NCI-H1930 (cell line): ENCODE results near the gene DDIT3.

Experiments used
- DNase-seq, 2 experiments: peaks; one replicate each; lab custom pipeline; 2025; lab: John Stamatoyannopoulos, UW

DDIT3 gene

GRCh38 chr12:57547288-57548012, 27.1 kb upstream of the DDIT3 start:
- no peak for DNase-seq

DNA sequence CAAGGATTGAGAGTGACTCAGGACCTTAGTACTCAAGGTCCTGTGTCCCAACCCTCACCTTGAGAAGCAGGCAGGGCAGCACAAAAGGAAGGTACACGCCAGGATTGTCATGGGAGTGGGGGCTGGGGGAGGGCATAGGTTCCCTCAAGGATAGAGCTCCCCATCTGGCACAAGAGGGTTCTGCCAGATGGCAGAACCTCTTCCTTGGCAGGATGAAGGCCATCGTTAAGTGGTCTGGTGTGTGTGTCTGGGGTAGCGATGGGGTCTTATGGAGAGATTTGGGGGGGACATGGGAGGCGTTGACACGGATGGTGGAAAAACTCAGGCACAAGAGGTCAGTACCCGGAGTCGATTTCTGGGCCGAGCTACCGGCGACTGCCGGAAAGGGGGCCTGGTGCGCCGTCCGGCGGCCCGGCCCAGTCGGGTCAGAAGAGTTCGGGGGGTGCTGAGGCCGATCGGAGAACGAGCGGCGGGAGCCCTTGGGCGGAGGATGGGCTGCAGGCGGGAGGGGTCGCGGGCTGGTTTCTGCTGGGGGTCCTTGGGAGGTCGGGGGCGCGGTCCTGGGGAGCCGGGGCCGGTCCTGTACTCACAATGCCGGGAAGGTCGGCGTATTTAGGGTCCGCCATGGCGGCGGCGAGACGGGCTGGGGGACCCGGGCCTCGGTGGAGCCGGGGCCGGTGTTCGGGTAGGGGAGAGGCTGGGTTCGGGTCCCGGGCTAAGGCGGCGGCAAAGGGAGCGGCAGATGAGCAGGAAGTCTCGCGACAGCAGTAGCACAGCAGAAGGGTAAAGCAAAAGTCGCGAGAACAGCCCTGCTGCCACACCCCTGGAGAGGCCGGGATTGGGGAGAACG, 26.3 kb upstream of the DDIT3 start, which contains the start of gene DCTN2:
DCTN2 (minus strand) TSS at position 755 of the 850 bp plus-strand sequence; CDS start at position 626, 129 bp downstream.
- DNase-seq: peak; percentile 96

DNA sequence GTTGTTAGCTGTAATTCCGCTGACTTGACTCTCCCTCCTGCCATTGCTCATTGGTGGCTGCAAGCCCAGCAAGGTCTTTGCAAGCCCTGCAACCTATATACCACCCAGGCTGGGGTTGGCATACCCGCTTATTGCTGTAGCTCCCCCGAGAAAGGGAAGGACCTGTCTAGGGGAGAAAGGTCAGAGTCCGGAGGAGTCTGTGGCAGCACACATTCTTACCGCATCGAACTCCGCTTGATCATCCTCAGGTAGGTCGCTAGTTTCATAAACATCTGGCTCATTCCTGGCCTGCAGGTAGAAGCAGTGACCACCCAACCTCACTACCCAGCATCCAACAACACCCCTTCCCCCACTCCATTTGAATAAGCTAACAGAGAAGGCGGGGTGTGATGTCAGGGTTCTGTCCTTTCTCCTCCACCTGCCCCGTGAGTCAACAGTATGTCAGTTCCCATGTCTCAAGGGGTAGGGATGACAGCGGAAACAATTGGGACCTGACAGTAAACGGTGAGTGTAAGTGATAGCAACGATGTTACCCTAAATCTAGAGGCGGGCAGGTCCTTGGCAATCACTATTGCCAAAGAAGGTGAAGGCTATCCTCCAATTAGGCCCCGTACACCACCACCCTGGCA, 25.6 kb upstream of the DDIT3 start:
- DNase-seq: no peak

GRCh38 chr12:57543581-57543980, 23.3 kb upstream of the DDIT3 start:
- DNase-seq: no peak

DNA sequence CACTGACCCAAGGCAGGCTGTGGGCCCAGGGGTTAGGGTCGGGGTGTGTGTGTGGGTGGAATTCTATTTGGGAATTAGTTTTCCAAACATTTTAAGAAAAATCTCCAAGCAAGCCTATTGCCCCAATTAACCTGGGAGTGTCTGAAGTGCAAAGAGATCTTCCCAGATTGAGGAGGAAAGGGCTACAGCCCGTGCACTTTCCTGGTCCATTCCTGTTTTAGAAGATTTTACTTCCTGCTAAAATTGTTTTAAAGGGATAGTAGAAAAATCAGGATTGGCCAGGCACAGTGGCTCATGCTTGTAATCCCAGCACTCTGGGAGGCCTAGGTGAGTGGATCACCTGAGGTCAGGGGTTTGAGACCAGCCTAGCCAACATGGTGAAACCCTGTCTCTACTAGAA, 21.4 kb upstream of the DDIT3 start:
- no peak for DNase-seq

DNA sequence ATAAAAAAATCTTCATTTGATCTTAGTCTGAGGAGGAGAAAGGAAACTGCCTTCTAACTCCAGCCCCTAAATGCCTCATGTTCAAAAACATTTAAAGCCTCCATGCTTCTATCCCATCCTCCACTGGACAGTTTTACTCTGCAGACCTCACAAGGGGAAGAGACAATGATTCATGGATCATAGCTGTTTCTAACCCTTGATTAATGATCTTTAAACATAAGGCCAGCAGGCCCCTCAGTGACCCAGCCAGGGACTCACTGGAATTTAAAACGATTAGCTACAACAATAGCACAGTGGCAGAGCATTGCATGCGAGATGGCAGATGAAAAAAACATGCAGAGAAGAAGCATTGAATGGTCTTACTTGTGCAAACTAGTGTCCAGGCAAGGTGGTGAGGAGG, 20.7 kb upstream of the DDIT3 start:
- DNase-seq: no peak

GRCh38 chr12:57539134-57539768, 18.9 kb upstream of the DDIT3 start:
- no peak for DNase-seq

DNA sequence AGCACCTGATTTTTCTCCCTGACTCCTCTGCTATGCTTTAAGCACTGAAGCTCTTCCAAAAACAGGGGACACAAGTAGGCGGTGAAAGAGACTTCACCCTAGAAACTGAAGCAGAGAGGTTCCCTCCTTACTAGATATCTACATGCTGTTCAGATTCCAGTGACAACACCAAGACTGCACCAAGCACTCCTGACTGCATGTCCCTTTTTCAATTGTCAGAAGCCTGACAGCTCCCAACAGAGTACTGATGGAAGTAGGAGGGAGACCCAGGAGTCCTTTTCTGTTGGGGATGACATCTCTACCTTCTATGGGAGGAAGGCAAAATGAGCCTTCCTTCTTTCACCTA, 16.3 kb upstream of the DDIT3 start:
- DNase-seq: no peak

DNA sequence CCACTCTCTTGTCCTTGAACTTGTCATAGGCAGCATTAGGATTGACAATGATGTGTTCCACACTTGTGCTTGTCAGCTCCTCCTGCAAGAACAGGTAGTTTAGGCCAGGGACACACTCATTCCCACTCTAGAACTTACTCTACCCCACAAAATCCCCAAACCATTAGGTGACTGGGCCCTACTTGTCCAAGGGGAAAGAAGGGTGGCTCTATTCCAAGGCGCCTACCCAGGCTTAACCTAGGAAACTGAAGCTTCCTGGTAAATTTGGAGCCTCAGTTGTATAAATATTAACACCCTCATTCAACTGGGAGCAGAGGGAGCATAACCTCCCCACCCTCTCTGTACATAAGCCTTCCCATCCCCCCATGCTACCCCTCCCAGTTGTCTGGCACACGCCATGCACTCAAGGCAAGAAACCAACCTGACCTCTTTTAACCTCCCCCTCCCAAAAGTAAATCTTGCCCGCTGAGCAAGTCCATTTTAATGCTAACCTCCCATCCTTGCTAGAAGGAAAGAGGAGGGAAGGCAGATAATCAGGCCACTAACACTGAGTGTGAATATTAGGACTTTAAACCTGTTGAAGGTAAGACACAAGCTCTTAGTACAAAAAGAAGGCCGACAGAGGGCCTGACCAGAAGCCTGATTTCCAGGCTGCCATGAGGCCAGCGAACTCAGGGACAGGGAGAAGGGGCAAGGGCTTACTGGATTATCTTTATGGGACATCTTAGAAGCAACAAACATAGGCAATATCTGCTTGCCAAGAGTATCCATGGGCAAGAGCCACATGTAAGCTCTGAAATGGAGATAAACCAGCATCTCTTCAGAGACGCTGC, 15.7 kb upstream of the DDIT3 start:
- DNase-seq: no peak

DNA sequence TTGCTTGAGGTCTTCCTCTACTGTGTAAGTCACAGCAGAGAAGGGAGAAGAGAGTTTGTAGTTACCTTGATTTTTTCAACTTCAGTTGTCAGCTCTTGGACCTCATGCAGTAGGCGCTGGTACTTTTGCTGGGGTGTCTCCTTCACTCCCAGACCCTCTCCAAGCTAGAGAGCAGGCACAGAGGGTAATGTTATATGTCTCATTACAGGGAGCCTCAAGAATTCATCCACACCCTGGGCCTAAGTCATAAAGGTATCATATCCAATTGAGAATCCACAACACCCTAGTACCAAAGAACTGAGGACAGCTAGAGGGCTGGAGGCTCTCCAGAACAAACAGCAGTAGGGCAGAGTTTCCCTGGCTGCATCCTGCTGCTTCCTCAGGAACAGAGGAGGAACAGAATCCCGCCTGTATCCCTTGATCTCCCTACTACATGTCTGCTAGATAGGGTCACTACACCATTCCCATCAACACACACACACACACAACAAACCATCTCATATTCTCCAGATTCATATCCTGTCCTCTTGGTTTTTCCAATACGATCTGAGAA, 14.8 kb upstream of the DDIT3 start:
- no peak for DNase-seq

DNA sequence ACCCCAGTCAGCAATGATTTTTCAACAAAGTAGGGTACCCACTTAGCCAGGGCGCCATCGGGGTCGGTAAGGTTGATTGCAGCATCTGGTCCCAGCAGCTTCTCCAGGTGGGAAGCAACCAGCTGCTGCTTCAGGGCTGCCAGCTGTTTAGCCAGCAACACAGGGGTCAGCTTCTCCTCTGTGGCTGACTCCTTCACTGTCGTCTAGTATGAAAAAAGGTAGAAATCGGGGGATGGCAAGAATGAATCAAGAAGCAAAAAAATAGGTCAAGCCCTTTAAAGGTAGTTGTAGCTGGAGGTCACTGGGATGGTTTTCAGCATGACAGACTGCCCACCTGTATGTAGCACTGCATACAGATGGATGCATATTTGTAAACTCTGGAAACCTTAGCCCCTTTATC, 13.9 kb upstream of the DDIT3 start:
- DNase-seq: no peak

- DNase-seq: no peak
Measured at GRCh38 chr12:57533108-57533507, 12.8 kb upstream of the DDIT3 start.

DNA sequence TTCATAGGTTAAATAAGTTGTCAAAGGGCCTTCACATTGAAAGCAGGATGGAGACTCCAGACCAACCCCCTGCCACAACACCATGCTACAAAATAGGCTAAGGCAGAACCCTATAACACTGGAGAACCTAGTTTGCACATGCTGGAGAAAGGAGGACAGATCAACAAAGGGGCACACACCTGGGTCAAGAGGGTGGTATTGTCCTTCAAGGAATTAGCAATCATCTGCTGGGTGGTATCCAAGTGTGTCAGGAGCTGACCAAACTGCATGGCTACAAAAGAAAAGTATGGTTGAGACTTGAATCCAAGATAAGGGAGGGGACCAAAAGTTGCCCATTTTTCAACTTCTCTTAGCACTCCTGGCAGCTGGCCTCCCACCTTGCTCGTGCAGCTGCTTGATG, 11.5 kb upstream of the DDIT3 start:
- DNase-seq: no peak

DNA sequence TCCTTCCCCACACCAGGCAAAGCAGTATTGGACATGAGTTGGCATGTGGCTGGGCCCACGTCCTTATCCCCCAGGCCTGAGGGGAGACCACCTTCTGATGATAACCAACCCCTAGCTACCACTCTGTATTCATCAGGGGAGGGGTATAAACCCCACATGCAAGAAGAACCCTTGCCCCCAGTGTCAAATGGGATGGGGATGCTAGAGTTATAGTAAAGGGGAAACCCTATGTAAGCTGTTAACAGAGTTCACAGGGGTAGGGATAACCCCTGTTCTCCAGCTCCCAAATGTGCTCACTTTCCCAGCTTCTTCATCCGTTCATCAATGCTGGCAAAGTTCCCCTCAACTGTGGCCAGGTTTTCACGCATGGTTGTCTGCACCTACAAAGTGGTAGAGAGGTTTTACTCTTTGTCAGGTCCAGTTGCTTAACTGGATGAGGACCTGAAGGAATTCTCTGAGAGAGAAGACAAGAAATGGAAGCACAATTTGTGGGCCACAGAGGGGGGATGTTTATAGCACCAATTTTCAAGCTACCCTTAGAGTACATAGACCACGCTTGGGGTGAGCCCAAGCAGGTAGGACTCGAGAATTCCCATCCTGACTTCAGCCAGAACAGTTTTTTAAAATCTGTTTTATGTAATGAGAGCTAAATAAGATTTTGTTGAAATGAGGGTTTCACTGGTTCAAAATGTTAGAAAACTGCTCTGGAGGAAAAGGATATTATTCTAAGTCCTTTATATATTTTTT, 10.3 kb upstream of the DDIT3 start:
- no peak for DNase-seq

DNA sequence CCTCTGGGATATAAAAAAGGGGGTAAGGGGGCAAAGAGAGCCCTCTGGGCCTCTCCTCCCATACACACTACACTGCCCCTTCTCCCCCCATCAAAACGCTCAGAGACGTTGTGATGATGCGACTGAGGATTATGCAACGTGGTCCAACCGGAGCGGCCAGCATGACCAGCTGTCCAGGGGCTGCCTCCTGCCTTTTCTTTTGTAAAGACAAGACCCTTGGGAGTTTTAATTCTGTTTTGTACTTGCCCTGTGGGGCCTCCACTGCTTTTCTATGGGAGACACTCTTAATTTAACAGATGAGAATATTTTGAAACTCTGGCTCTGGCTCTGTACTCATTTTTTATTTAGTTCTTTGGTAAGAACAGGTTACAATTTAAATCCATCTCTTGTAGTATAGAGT, 9.5 kb upstream of the DDIT3 start:
- DNase-seq: no peak

DNA sequence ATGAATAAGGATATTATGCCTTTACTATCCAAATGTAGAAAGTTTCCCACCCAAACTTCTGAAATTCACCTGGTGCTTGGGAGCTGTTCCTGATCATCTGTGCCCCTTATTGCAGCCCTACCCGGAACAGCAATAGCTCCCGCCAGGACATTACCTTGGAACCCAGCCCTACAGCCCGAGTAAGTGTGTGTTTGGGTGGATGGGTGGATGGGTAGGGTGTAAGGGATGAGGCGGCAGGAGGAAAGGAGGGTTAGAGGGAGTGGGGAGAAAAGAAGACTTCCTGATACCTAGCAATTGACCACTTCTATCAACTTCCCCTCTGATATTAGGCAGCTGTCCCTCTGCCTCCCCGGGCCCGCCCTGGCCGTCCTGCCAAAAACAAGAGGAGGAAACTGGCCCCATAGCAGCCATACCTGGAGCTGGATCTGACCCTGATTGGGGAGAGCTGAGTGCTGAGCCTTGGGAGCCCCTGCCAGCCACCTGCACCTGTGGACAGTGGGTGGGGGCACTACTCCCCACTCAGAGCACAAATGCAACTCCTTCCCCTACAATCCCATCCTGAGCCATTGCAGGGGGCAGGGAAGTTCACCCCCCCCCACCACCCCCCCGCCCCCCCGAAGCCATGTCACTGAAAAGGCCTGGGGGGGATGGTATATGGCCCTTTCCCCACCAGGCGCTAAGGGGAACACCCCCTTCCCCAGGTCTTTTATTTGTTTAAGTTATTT, 8.7 kb upstream of the DDIT3 start:
- no peak for DNase-seq

- no peak for DNase-seq
Measured at GRCh38 chr12:57528176-57528575, 7.9 kb upstream of the DDIT3 start.

- no peak for DNase-seq
Measured at GRCh38 chr12:57527184-57527583, 6.9 kb upstream of the DDIT3 start.

GRCh38 chr12:57526477-57527126, 6.3 kb upstream of the DDIT3 start:
- DNase-seq: no peak
